Stimulated activated CD8-positive, alpha-beta memory T cell treated with anti-CD3 and anti-CD28 coated beads, Interleukin-2, amount 100 ng/mL, for 48 hours (primary cell): Measurements from ENCODE around the gene FGFR4.
A peak's percentile ranks its signal among the peaks of the same experiment; 100 is the strongest.

Source experiments
- DNase-seq, 2 donors: peaks; one replicate each; pipeline ENCODE4 v3.0.0-alpha.2; 2020; ENCODE audit warnings: low read depth in 2 of 2

Gene FGFR4

GRCh38 chr5:177132136-177133095 is 45.7 kb downstream of the FGFR4 start:
- no peak for DNase-seq

DNA sequence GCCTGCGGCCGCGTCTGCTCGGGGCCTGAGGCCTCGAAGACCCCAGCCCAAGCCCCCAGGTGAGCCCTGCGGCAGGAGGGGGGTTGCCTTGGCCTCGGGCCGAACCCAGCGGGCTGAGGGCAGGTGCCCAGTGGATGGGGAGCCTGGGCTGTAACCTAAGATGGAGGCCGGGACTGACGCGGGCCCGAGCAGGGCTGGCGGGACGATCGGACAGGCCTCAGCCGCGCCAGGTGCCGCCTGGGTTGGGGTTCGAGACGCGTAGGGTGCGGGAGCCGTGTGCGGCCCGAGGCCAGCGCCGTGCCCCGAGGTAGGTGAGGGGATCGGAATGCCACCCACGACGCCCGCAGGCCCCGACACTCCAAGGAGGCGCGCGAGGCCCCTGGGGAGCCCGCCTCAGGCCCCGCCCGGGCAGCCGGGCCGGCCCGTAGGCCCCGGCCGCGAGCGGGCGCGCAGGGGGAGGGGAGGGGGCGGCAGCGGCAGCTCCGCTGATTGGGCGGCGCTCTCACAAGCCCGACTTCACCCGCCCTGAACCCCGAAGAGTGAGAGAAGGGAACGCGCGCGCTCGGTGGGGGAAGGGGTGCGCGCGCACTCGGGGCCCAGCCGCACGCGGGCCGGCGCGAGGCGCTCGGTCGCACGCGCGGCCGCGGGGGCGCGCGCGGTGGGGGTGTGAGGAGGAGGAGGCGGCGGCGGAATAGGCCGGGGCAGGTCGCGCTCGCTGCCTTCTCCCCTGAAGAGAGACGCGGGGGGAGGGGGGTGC is 46.6 kb downstream of the FGFR4 start, which contains the start of gene NSD1:
Gene NSD1 (plus strand): TSS at position 678 of the 757 bp plus-strand sequence. CDS start 1,331 bp downstream, outside the sequence.
- peak; percentile 87 for DNase-seq

DNA sequence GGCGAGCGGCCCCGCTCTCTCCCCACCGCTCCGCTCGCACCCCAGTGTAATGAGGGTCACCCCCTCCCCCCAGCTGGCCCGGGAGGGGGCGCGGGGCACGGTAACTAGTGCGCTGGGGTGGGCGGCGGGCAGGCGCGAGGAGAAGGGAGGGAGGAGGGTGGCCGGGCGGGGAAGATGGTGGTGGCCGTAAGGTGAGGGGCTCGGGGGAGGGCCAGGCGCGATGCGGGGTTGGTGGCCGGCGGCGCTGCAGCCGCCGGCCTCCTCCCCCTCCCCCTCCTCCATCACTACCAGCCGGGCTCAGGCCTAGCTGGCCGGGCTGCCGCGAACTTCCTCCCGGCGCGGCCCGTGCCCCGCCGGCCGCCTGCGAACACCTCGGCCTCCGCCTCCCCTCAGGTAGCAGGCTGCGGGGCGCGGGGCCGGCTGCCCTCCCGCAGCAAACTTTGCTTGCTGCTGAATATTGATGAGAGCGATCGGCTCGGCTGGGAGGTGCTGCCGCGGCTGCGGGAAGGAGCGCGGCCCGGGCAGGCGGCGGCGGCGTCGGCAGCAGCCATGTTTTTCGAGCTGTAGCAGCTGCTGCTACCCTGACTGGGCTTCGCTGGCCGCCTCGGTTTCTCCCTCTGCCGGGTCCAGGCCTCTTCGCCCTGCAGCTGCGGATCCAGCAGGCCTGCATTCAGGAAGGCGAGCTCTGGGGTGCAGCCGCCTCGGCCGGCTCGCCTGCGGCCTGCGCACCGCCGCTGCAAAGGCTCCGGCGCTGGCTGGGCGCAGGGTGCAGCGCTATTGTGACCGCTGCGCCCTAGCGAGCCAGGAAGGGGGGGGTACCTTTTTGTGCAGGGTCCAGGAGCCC is 47.4 kb downstream of the FGFR4 start:
- DNase-seq, result peak; percentile 22 to 25

DNA sequence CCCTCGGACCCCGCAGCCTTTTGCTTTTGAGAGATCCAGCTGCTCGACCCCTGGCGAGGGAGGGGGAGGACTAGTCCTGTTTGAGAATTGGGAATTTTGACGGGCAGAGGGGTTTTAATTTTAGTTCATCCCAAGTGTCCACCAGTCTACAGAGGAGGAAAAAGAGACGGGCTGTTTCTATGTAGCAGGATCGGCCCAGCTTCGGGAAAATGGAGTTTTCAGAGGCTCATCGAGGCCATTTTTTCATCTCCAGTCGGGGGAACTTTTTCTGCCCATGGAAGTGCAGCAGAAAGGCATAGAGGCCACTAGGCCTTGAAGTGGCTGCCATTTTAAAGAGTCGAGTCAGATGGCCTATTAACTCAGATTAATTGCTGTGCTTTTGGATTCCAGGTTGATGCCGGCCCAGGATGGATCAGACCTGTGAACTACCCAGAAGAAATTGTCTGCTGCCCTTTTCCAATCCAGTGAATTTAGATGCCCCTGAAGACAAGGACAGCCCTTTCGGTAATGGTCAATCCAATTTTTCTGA is 48.0 kb downstream of the FGFR4 start:
- DNase-seq, result no peak

GRCh38 chr5:177140312-177140711 is 53.6 kb downstream of the FGFR4 start:
- no peak for DNase-seq

- no peak for DNase-seq
These were observed 54.8 kb downstream of the FGFR4 start for GRCh38 chr5:177141496-177141895.

DNA sequence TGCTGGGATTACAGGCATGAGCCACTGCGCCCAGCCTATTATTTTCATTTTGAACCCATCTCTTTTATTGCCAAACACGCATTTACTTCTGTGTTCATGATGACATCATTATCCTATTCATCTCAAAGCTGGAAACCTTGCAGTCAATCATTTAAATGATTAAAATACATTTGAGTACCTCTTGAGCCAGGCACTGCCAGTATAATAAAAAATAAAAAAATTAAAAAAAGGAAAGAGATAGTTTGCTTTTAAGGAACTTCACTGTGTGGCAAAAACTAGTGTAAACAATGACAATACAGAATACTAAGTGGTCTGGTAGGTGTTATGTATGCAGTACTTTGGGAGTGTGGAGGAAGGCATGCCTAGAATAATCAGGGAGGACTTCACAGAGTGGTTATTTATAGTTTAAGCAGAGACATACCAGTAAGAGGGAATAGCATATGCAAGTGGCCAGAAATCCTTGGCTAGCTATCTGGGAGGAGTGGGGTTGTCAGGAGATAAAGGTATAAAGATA is 55.4 kb downstream of the FGFR4 start:
- no peak for DNase-seq

- DNase-seq, result no peak
These were observed 56.1 kb downstream of the FGFR4 start for GRCh38 chr5:177142778-177143177.

GRCh38 chr5:177146891-177147638 is 60.4 kb downstream of the FGFR4 start:
- DNase-seq, result no peak
